HG02973 (cell line): ENCODE measurements around the gene GATAD2B.
A peak's percentile ranks its signal among the peaks of the same experiment; 100 is the strongest.
"Not testable (repeated sequence)": the region's sequence is repeated elsewhere in the genome, so short reads cannot be mapped to it uniquely, and the experiment has no call there.

Source experiments
- ATAC-seq: cut with Tn5 transposase; IDR thresholded peaks from one replicate; pipeline ENCODE4 v1.9.1; 2021; ENCODE audit warnings: moderate library complexity; ENCODE audit not compliant: unreplicated experiment

Gene GATAD2B

GRCh38 chr1:153929981-153930948 is 7.5 kb upstream of the GATAD2B start:
- no peak for ATAC-seq

- no peak for ATAC-seq
Measured at GRCh38 chr1:153929426-153929825, 6.7 kb upstream of the GATAD2B start.

GRCh38 chr1:153928791-153929341 is 6.1 kb upstream of the GATAD2B start:
- no peak for ATAC-seq

- no peak for ATAC-seq
Measured at GRCh38 chr1:153928245-153928644, 5.5 kb upstream of the GATAD2B start.

GRCh38 chr1:153926405-153926804 is 3.6 kb upstream of the GATAD2B start:
- ATAC-seq, result no peak

- ATAC-seq, result peak; percentile 20
Measured at GRCh38 chr1:153922076-153922971, 448 bp downstream of the GATAD2B start.

GRCh38 chr1:153921803-153922075 is 1.0 kb downstream of the GATAD2B start:
- no peak for ATAC-seq

- ATAC-seq, result no peak
Measured at GRCh38 chr1:153921080-153921802, 1.5 kb downstream of the GATAD2B start.

- no peak for ATAC-seq
Measured at GRCh38 chr1:153919876-153920852, 2.6 kb downstream of the GATAD2B start.

- ATAC-seq, result no peak
Measured at GRCh38 chr1:153916297-153916696, 6.5 kb downstream of the GATAD2B start.

- no peak for ATAC-seq
Measured at GRCh38 chr1:153912349-153912748, 10.4 kb downstream of the GATAD2B start.

- not testable (repeated sequence) for ATAC-seq
Measured at GRCh38 chr1:153910560-153910959, 12.2 kb downstream of the GATAD2B start.

- ATAC-seq, result no peak
Measured at GRCh38 chr1:153908071-153908470, 14.7 kb downstream of the GATAD2B start.

- no peak for ATAC-seq
Measured at GRCh38 chr1:153907134-153907533, 15.6 kb downstream of the GATAD2B start.

- ATAC-seq, result no peak
Measured at GRCh38 chr1:153906396-153906795, 16.4 kb downstream of the GATAD2B start.

GRCh38 chr1:153905908-153906307 is 16.9 kb downstream of the GATAD2B start:
- not testable (repeated sequence) for ATAC-seq

- ATAC-seq, result no peak
Measured at GRCh38 chr1:153903841-153904455, 18.8 kb downstream of the GATAD2B start.

GRCh38 chr1:153899509-153899908 is 23.3 kb downstream of the GATAD2B start:
- no peak for ATAC-seq

- ATAC-seq, result not testable (repeated sequence)
Measured at GRCh38 chr1:153895866-153896265, 26.9 kb downstream of the GATAD2B start.
